Peyer's patch (tissue), 4 donors: ENCODE data around the gene MSANTD7. TPM values are rescaled to one million over a fixed set of nuclear protein-coding genes. Genes with fewer than 3 reads are reported as not detected.

Source experiments
- DNase-seq, 3 donors: peaks; one replicate each; pipeline ENCODE4 v3.0.0-alpha.2; 2017 to 2019
- H3K27ac ChIP-seq, 4 donors: fragments of 200-600 bp; sonication (generic); one replicate each; pipeline ENCODE4 v1.5.1; 2016 to 2019
- H3K27me3 ChIP-seq, 2 donors: fragments of 200-600 bp; sonication (generic); one replicate each; pipeline ENCODE4 v1.5.1; 2019
- H3K36me3 ChIP-seq, 3 donors: fragments of 200-600 bp; sonication (generic); one replicate each; pipeline ENCODE4 v1.5.1; 2016 to 2019
- H3K4me1 ChIP-seq, 4 donors: fragments of 200-600 bp; sonication (generic); one replicate each; pipeline ENCODE4 v1.5.1; 2016 to 2019
- H3K4me3 ChIP-seq, 4 donors: fragments of 200-600 bp; sonication (generic); 1 replicate in 3 of 4; 2 replicates in 1 of 4; pipeline ENCODE4 v1.5.1; 2016 to 2019; ENCODE audit warnings: mild to moderate bottlenecking in 1 of 4
- H3K9me3 ChIP-seq, 4 donors: fragments of 200-600 bp; sonication (generic); one replicate each; pipeline ENCODE4 v1.5.1; 2016 to 2019; ENCODE audit warnings: mild to moderate bottlenecking in 1 of 4
- POLR2A ChIP-seq, 2 donors: fragments of 450-650 bp; IDR thresholded peaks; one replicate each; pipeline ENCODE4 v1.5.1; 2017; ENCODE audit warnings: antibody characterized with exemption in 2 of 2, mild to moderate bottlenecking in 2 of 2, moderate library complexity in 2 of 2
- total RNA-seq, 4 donors: library from RNA; depleted of rRNA; stranded (reverse); fragments of >200 nt; gene quantifications; one replicate each; pipeline ENCODE4 v1.1.0, GENCODE V29; 2016
- TF ChIP-seq, protein P1 (sequence below), 6 experiments: fragments of 450-650 bp in 4 of 6; fragments of 200-600 bp in 2 of 6; sonication (generic) in 1 of 6; IDR thresholded peaks; one replicate each; pipeline ENCODE4 v1.5.1; 2017 to 2019; ENCODE audit warnings: antibody characterized with exemption in 6 of 6, mild to moderate bottlenecking in 3 of 6, moderate library complexity in 1 of 6

Gene MSANTD7
- total RNA-seq, 4 donors from 2014 or later: 9.1 to 12.8 (median 10.3) TPM

DNA sequence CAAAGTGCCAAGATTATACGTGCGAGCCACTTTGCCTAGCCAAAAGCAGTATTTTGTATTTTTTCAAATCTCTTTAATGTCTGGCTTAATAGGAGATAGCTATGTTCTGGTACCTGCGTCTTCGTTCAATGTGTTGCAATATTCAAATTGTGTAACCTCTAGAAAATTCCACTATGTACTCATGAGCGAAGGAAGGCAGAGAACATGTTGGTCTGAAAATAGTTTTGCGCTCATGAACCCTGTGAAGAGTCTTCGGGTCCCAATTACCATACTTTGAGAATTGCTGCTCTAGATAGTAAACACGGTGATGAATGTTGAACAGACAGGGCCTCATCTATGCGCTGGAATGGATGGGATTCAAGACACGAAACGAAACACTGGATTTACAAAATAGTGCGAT is 37.8 kb downstream of the MSANTD7 start:
- TF ChIP-seq, protein P1, sequence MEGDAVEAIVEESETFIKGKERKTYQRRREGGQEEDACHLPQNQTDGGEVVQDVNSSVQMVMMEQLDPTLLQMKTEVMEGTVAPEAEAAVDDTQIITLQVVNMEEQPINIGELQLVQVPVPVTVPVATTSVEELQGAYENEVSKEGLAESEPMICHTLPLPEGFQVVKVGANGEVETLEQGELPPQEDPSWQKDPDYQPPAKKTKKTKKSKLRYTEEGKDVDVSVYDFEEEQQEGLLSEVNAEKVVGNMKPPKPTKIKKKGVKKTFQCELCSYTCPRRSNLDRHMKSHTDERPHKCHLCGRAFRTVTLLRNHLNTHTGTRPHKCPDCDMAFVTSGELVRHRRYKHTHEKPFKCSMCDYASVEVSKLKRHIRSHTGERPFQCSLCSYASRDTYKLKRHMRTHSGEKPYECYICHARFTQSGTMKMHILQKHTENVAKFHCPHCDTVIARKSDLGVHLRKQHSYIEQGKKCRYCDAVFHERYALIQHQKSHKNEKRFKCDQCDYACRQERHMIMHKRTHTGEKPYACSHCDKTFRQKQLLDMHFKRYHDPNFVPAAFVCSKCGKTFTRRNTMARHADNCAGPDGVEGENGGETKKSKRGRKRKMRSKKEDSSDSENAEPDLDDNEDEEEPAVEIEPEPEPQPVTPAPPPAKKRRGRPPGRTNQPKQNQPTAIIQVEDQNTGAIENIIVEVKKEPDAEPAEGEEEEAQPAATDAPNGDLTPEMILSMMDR (IDR thresholded peaks at IDR 0.05): no peak
- no peak for TF ChIP-seq POLR2A (IDR thresholded peaks at IDR 0.05)
- Histone ChIP-seq H3K4me1 (peaks cover 0 to 15% (median 0%) of the 10 kb centered on the region in 4 donors), H3K27ac (no peak overlapping the region), H3K9me3 (no peaks in the 10 kb centered on the region), H3K4me3 (no peak overlapping the region), H3K27me3 (no peaks in the 10 kb centered on the region), H3K36me3 (peaks cover 0 to under 1% (median 0%) of the 10 kb centered on the region in 3 donors)
- DNase-seq: no peak

DNA sequence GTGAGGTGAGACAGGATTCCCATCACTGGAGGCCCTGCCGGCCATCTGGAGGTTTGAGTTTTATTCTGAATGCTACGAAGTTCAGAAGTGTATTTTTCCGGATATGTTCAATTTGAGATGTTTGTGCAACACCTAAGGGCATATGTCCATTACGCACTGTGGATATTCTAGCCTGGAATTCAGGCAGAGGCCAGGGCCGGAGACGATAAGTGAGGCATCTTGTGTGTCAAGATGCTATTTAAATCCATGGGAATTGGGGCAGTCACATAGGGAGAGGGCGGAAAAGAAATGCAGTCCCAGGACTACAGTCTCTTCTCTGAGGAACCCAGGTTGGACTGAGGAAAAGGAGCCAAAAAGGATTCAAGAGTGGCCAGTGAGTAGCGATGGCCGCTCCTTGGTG is 38.7 kb downstream of the MSANTD7 start:
- no peaks in the 10 kb centered on the region for H3K36me3 ChIP-seq
- DNase-seq: no peak
- H3K27me3 ChIP-seq: no peaks in the 10 kb centered on the region
- no peak for TF ChIP-seq POLR2A (IDR thresholded peaks at IDR 0.05)
- TF ChIP-seq, protein P1 (IDR thresholded peaks at IDR 0.05): no peak
- no peak overlapping the region for H3K27ac ChIP-seq
- H3K4me3 ChIP-seq: no peak overlapping the region
- no peaks in the 10 kb centered on the region for H3K9me3 ChIP-seq
- peaks cover 0 to 15% (median 0%) of the 10 kb centered on the region in 4 donors for H3K4me1 ChIP-seq

DNA sequence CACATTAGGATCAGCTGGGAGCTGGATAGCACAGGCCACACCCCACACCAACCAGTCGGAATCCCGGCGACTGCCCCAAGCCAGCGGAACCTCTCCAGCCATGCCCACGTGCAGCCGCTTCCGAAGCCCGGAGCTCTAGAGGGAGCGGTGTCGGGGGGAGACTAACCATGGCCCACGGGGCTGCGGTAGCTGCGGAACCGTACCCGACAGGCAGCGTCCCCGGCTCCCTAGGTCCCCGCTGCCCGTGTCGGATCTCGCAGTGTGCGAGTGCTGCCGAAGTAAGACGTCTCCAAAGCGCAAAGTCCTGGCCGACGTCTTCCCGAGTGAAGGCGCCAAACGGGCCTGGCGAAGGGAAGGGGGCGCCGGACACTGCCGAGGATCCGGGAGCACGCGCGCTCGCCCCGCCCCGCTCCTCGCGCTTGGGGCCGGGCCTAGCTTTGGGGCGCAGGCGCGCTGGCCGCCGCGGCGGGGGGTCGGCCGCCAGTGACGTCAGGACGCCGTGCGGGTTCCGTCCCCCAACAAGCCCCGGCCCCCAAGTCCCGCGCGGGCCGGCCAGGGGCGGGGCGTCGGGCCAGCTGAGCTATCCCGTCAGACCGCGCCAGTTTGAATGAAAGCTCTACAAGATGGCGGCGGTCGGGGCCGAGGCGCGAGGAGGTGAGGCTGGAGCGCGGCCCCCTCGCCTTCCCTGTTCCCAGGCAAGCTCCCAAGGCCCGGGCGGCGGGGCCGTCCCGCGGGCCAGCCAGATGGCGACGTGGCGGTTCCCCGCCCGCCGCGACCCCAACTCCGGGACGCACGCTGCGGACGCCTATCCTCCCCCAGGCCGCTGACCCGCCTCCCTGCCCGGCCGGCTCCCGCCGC is 40.4 kb downstream of the MSANTD7 start, which contains the start of gene SUV39H2:
Gene SUV39H2 (plus strand): TSS at position 601 of the 858 bp plus-strand sequence. CDS start 23 bp downstream, at position 624.
- no peaks in the 10 kb centered on the region for H3K27me3 ChIP-seq
- TF ChIP-seq POLR2A (IDR thresholded peaks at IDR 0.05): peak; percentile 70 to 73
- TF ChIP-seq, protein P1 (IDR thresholded peaks at IDR 0.05): peak in 1 of 6 experiments; percentile 18
- H3K27ac ChIP-seq: peak within 1 kb of the TSS; percentile 83 to 93 (median 90)

DNA sequence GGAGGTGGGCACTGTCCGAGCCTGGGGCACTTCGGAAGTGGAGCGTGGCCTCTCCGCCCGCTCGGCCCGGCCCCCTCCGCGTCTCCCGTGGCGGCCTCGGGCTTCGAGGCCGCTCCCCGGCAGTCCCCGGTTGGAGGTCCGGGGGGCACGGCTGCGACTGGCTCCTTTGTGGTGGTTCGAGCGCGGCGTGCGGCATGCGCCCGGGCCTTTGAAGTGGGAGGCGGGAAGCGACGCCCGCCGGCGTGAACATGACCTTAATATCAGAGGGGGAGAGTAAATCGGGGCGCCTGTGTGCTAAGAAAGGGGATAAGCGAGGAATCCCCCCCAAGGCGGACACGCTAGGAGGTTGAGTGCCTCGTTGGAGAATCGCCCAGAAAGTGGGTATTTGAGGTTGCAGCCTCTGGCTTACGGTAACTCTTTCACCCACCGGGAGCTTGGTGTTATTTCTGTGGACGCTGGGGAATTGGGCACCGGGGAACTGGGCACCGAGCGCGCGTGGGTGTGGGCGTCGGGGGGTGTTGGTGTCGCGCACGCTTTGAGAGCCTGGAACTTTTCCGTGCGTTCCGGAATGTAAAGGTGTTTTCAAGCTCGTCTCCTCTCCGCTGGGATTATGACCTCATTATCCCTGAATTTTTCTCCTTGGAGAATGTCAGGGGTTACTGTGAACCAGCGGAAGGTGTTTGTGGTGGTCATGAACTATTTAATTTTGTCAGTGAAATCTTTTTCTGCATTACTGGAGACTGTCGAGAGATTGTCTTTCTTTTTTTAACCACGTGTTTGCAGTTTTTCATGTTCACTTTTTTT is 41.2 kb downstream of the MSANTD7 start:
- Histone ChIP-seq H3K4me3 (peak overlapping the region; percentile 83 to 99 (median 93)), H3K27ac (peak overlapping the region; percentile 83 to 93 (median 90)), H3K9me3 (no peaks in the 10 kb centered on the region), H3K27me3 (no peaks in the 10 kb centered on the region), H3K36me3 (no peaks in the 10 kb centered on the region), H3K4me1 (peaks cover 0 to 15% (median 0%) of the 10 kb centered on the region in 4 donors)
- peak in 1 of 3 donors; percentile 20 for DNase-seq
- no peak for TF ChIP-seq POLR2A (IDR thresholded peaks at IDR 0.05)
- TF ChIP-seq, protein P1 (IDR thresholded peaks at IDR 0.05): no peak

More for the DNA sequence above, 40.4 kb downstream of the MSANTD7 start, which contains the start of gene SUV39H2:
- H3K36me3 ChIP-seq: no peaks in the 10 kb centered on the region
- H3K9me3 ChIP-seq: no peaks in the 10 kb centered on the region
- peaks cover 0 to 15% (median 0%) of the 10 kb centered on the region in 4 donors for H3K4me1 ChIP-seq
- peak; percentile 93 to 97 (median 97) for DNase-seq
- peak within 1 kb of the TSS; percentile 83 to 99 (median 93) for H3K4me3 ChIP-seq

DNA sequence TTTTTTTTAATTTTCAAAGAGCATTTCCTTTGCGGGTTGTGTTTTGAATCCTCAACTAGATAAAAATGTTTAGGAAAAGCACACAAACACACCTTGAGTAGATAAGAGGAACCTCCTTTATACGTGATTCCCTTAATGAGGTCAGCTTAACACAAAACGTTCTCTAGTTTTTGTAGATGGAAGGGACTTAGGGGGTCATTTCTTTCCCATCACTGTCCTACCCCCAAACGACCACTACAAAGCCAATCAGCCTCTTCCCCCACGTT is 41.8 kb downstream of the MSANTD7 start:
- DNase-seq: no peak
- Histone ChIP-seq H3K27ac (no peak overlapping the region), H3K27me3 (no peaks in the 10 kb centered on the region), H3K4me3 (peak overlapping the region in 1 of 4 donors; percentile 93), H3K9me3 (no peaks in the 10 kb centered on the region), H3K36me3 (no peaks in the 10 kb centered on the region), H3K4me1 (peaks cover 0 to 15% (median 0%) of the 10 kb centered on the region in 4 donors)
- TF ChIP-seq, protein P1 (IDR thresholded peaks at IDR 0.05): no peak
